GM19239 (cell line): ENCODE results near the gene KCTD13.
"Not testable (repeated sequence)": the region's sequence is repeated elsewhere in the genome, so short reads cannot be mapped to it uniquely, and the experiment has no call there.

Source experiments
- DNase-seq: peaks from one replicate; pipeline ENCODE4 v3.0.0; 2011; ENCODE audit warnings: low spot score; ENCODE audit not compliant: insufficient read length
- FAIRE-seq: peaks from 2 replicates; lab custom pipeline; 2011; peaks lifted over from hg19 to GRCh38; lab: Jason Lieb, UNC

KCTD13 gene

GRCh38 chr16:29947897-29948296, 21.9 kb upstream of the KCTD13 start:
- DNase-seq (no peak), FAIRE-seq (no peak)

DNA sequence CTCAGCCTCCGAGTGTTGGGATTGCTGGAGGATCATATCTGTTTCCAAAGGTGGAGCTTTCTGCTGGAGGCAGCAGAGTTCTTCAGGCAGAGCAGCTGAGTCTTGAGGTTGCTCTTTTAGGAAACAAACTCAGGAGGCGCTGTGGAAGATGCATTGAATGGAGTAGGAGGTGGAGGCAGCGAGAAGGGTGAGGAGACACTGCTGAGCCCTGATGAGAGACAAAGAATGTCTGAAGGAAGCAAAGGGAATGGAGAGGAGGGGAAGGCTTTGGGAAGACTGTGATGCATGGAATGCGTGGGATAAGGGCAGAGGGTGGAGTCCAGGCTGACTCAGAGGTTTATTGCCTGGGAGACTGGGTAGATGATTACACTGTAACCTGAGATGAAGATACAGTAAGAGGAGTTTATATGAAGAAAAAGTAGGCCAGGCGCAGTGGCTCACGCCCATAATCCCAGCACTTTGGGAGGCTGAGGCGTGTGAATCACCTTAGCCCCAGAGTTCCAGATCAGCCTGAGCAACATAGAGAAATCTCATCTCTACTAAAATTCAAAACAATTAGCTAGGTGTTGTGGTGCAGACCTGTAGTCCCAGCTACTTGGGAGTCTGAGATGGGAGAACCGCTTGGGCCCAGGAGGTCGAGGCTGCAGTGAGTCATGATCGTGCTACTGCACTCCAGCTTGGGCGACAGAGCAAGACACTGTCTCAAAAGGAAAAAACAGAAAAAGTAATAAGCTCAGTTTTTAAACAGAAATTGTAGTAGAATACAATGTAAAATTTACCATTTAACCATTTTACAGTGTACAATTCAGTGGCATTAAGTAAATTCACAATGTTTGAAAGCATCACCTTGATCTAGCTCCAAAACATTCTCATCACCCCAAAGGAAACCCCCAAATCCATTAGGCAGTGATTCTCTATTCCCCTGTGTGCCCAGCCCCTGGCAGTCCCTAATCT, 18.1 kb upstream of the KCTD13 start:
- DNase-seq = no peak

GRCh38 chr16:29940656-29941055, 14.6 kb upstream of the KCTD13 start:
- no peak for DNase-seq
- no peak for FAIRE-seq

More for the DNA sequence above, 18.1 kb upstream of the KCTD13 start:
- FAIRE-seq = no peak

DNA sequence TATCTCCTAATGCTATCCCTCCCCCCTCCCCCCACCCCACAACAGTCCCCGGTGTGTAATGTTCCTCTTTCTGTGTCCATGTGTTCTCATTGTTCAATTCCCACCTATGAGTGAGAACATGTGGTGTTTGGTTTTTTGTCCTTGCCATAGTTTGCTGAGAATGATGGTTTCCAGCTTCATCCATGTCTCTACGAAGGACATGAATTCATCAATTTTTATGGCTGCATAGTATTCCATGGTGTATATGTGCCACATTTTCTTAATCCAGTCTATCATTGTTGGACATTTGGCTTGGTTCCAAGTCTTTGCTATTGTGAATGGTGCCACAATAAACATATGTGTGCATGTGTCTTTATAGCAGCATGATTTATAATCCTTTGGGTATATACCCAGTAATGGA, 5.7 kb upstream of the KCTD13 start:
- not testable (repeated sequence) for DNase-seq, FAIRE-seq

DNA sequence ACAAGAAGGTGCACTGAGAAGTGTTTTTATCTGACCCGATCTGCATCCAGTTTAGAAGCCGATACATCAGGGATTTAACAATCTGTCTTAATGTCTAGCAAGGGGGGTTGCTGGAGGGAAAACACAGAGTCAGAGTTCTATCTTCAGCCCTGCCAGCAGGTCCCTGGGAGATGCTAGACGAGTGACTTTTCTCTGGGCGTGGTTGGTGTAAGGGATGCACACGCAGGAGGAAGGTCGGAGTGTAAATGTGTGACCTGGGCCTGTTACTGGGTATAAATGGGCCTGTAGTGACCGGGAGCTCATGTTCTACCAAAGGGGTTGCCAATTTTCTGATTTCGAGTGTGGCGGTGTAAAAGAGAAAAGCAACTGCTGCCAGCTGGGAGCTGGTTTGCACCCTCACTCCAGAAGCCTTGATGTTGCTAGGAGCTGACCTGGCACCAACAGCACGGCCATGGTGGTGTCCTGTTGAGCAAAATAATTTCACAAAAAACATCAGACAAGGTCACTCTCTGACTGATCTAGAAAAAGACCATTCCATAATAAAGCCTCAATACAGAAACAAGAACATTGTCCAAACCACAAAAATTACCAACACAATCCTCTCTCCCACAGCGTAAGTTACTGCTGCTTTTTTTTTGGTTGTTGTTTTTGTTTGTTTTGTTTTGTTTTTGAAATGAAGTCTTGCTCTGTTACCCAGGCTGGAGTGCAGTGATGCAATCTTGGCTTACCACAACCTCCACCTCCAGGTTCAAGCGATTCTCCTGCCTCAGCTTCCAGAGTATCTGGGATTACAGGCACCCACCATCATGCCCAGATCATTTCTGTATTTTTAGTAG, 1.3 kb upstream of the KCTD13 start:
- FAIRE-seq = no peak
- no peak for DNase-seq

DNA sequence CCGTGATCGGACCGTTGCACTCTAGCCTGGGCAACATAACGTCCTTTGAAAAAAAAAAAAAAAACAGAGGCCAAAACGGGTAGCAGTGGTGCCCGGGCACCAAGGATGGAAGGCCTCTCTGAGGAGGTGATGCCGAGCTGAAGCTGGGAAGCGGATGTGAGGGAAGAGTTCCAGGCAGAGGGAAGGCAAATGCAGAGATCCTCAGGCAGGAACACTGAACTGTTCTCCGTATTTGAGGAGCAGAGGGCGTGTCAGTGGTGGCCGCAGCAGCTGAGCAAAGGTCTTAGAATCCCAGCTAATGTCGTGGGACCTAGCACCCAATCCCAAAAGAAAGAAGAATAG, 656 bp upstream of the KCTD13 start:
- DNase-seq (no peak), FAIRE-seq (no peak)

GRCh38 chr16:29925105-29925756, 795 bp downstream of the KCTD13 start:
- no peak for DNase-seq
- peak; percentile 49 for FAIRE-seq

GRCh38 chr16:29922986-29923501, 3.0 kb downstream of the KCTD13 start:
- FAIRE-seq (no peak), DNase-seq (no peak)

DNA sequence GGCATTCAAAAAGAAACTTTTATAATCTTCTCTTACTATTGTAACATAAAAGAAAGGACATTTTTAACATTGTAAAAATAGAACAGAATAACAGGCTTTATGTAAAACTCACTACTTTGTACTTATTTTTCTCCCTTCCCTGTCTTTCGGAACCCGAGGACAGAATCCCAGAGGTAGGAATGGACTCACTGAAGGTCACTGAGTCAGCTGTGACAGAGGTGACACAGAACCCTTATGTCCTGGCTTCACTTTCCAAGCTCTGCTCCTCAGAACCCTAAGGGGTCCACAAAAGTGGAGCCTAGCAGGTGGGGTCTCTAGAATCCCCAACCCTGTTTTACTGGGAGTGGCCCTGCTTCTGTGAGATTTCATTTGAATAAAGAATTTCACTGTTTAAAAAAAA, 3.7 kb downstream of the KCTD13 start:
- DNase-seq (no peak), FAIRE-seq (no peak)

GRCh38 chr16:29921034-29921385, 5.0 kb downstream of the KCTD13 start:
- FAIRE-seq (no peak), DNase-seq (no peak)

GRCh38 chr16:29920288-29921033, 5.6 kb downstream of the KCTD13 start:
- FAIRE-seq (no peak), DNase-seq (no peak)

GRCh38 chr16:29916979-29917378, 9.0 kb downstream of the KCTD13 start:
- no peak for DNase-seq
- no peak for FAIRE-seq

GRCh38 chr16:29915590-29916247, 10.3 kb downstream of the KCTD13 start:
- no peak for FAIRE-seq
- DNase-seq = no peak

GRCh38 chr16:29913514-29913913, 12.5 kb downstream of the KCTD13 start:
- DNase-seq (no peak), FAIRE-seq (no peak)

- no peak for DNase-seq
- FAIRE-seq = no peak
Measured at GRCh38 chr16:29912087-29912486, 13.9 kb downstream of the KCTD13 start.

DNA sequence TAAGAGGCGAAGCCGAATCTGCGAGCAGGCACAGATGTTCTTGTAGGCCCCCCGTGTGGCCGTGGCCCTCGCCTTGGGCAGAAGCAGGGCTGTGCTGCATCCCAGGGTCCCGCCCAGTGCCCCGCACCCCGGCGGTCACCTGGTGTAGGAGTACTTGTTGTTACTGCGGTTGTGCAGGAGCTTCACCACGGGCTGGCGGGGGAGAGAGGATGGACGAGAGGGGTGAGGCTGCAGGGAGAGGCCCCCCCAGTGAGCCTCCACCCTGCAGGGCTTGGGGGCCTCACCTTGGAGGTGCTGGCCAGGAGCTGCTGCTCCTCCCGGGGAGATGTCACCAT, 14.4 kb downstream of the KCTD13 start:
- DNase-seq (no peak), FAIRE-seq (no peak)

DNA sequence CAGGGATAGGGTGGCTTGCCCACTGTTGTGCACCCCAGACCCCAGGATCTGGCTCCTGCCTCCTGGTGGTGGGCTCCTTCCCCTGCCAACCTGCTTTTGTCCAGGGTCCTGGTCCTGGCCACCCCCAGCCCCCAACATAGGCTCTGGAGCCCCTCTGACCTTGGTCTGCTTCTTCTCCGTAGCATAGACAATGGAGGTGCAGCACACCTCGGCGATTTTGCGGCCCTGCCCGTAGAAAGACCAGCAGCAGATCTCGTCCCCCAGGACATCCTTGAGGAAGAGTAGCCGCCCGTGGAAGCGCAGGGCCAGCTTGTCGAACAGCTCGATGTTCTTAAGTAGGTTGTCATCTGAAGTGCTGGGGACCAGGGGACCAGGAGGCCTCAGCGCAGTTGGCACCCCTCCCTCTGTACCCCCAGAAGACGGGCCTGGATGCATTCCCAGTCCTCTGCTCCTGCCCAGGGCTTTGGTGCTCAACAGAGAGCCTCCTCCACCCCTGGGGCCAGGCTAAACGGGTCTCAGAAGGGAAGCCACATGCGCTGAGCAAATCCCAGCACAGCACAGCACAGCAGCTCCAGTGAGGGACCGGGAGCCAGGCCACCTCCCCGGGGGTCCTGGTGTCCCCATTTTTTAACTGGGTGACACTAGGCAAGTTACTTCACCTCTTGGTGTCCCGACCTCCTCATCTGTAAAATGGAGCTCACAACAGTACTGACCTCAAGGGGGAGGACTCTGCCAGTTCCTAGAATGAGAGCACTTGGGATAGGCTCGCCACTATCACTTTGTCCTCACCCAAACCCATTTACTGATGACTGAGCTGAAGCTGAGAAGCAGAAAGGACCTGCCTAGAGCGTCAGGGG, 15.0 kb downstream of the KCTD13 start:
- FAIRE-seq = no peak
- no peak for DNase-seq

GRCh38 chr16:29909851-29910250, 16.2 kb downstream of the KCTD13 start:
- FAIRE-seq, DNase-seq: not testable (repeated sequence)

DNA sequence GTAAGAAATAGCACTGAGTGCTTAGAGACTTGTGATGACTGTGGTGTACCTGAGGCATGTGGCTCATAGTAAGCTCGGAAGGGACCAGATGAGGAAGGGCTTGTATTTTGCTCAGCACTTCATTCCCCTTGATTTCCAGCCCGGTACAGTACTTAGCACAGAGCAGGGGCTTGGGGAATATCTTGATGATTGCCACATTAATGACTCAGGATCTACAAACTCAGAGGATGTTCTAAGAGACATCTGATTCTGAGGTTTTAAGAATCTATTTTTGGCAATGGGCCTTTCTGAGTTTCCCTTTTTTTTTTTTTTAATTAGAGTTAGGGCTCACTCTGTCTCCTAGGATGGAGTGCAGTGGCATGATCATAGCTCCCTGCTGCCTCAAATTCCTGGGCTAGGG, 16.6 kb downstream of the KCTD13 start:
- FAIRE-seq = no peak

More for the DNA sequence above, 16.6 kb downstream of the KCTD13 start:
- DNase-seq = no peak
